ENCODE data around the gene LRG1.

The LRG1 gene

DNA sequence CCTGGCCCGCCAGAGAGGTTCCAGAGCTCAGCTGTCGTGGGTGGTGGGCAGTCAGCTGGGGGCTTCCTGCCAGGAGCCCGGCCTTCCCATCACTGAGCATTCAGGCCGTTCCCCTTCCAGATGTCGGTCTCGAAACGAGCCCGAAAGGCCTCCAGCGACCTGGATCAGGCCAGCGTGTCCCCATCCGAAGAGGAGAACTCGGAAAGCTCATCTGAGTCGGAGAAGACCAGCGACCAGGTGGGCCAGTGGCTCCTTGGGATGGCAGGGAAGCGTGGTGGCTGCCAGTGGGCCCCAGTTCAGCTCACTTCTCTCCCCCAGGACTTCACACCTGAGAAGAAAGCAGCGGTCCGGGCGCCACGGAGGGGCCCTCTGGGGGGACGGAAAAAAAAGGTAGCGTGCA is 48.4 kb downstream of the LRG1 start:
- no peak for DNase-seq

DNA sequence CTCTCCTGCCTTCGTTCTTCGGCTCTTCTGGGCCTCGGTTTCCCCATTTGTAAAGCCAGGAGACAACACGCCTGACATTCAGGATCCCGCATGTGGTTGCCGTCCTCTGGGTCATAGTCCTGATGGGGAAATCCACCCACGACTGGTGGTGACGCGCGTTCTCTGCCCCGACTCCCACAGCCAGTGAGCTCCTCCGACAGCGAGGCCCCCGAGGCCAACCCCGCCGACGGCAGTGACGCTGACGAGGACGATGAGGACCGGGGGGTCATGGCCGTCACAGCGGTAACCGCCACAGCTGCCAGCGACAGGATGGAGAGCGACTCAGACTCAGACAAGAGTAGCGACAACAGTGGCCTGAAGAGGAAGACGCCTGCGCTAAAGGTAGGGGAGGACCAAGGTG is 51.3 kb downstream of the LRG1 start:
- no peak for DNase-seq

DNA sequence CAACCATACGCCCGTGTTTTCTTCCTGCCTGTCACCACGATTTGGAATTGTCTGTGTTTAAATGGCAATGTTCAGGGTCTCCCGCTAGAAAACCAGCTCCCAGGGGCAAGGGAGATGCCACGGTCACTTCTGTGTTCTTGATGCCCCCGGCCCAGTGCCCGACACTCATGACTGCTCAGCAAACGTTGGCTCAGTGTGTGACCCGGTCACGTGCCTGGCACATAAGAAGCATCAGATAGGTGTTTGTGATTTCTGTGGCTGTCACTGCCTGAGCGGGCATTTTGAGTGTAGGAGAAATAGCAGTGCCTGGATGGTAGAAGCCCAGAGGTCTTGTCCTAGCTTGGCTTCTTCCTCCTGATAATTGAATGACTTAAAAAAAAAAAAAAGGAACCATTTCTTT is 52.3 kb downstream of the LRG1 start:
- DNase-seq: no peak
